ENCODE measurements around the gene SLC6A20.

SLC6A20 gene

DNA sequence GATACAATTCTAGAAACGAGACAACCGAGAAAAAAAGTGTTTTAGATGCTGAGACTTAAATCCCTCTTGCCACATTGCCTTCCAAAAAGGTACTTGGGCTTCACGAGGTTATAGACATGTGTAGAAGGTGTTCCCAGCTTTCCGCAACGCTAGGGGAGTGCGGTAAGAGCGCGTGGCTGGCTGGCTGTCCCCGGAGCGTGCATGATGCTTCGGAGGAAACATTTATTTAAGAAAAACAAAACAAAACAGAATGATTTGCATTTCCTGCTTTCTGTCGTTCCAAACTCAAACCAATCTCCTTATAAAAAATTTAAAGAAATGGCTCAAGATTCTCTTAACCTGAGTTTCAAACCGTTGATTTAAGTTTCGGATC is 841 bp downstream of the SLC6A20 start:
- H3K4me1 ChIP-seq (ENCODE audit: low read depth, poor library complexity, severe bottlenecking) = no peaks in the 10 kb centered on the region
- no peak overlapping the region for H2AFZ ChIP-seq (ENCODE audit: low read depth)
- H3K9ac ChIP-seq = no peak overlapping the region
- no peaks in the 10 kb centered on the region for H4K20me1 ChIP-seq (ENCODE audit: insufficient read depth)
- H3K79me2 ChIP-seq (ENCODE audit: insufficient read depth, low read depth) = no peaks in the 10 kb centered on the region
- TF ChIP-seq, protein P1, sequence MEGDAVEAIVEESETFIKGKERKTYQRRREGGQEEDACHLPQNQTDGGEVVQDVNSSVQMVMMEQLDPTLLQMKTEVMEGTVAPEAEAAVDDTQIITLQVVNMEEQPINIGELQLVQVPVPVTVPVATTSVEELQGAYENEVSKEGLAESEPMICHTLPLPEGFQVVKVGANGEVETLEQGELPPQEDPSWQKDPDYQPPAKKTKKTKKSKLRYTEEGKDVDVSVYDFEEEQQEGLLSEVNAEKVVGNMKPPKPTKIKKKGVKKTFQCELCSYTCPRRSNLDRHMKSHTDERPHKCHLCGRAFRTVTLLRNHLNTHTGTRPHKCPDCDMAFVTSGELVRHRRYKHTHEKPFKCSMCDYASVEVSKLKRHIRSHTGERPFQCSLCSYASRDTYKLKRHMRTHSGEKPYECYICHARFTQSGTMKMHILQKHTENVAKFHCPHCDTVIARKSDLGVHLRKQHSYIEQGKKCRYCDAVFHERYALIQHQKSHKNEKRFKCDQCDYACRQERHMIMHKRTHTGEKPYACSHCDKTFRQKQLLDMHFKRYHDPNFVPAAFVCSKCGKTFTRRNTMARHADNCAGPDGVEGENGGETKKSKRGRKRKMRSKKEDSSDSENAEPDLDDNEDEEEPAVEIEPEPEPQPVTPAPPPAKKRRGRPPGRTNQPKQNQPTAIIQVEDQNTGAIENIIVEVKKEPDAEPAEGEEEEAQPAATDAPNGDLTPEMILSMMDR (conservative IDR thresholded peaks at IDR 0.05; ENCODE audit: low read depth, low read length) = no peak
- no peaks in the 10 kb centered on the region for H3K36me3 ChIP-seq (ENCODE audit: insufficient read depth)
- H3K27me3 ChIP-seq (ENCODE audit: insufficient read depth, low read depth) = no peaks in the 10 kb centered on the region
- no peak overlapping the region for H3K4me2 ChIP-seq
- no peak overlapping the region for H3K27ac ChIP-seq
- no peak overlapping the region for H3K4me3 ChIP-seq (IDR thresholded peaks at IDR 0.05; ENCODE audit: insufficient read depth, low read depth, low read length)

DNA sequence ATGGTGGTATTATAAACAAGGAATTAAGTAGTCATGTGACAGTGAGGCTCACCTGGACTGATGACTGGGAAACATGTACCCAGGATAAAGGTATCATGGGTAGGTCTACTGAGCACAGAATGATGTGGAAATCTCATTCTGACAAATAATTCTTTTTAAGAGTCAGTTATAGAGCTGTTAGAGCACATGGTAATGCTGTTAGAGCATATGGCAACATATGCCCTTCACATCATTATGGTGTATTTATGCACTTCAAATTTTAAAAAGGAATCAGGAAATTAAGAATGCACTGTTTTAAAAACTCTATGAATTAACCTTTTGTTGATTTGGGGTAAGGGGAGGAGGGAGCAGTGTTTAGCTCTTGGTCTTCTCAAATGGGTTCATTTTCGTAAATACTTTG is 1.7 kb downstream of the SLC6A20 start:
- no peaks in the 10 kb centered on the region for H3K79me2 ChIP-seq (ENCODE audit: insufficient read depth, low read depth)
- no peak overlapping the region for H3K4me2 ChIP-seq
- no peaks in the 10 kb centered on the region for H4K20me1 ChIP-seq (ENCODE audit: insufficient read depth)
- no peak overlapping the region for H3K4me3 ChIP-seq (IDR thresholded peaks at IDR 0.05; ENCODE audit: insufficient read depth, low read depth, low read length)
- TF ChIP-seq, protein P1 (conservative IDR thresholded peaks at IDR 0.05; ENCODE audit: low read depth, low read length) = no peak
- no peaks in the 10 kb centered on the region for H3K4me1 ChIP-seq (ENCODE audit: low read depth, poor library complexity, severe bottlenecking)
- no peak overlapping the region for H3K9ac ChIP-seq
- H2AFZ ChIP-seq (ENCODE audit: low read depth) = no peak overlapping the region
- no peaks in the 10 kb centered on the region for H3K36me3 ChIP-seq (ENCODE audit: insufficient read depth)
- H3K27me3 ChIP-seq (ENCODE audit: insufficient read depth, low read depth) = no peaks in the 10 kb centered on the region
- H3K27ac ChIP-seq = no peak overlapping the region

DNA sequence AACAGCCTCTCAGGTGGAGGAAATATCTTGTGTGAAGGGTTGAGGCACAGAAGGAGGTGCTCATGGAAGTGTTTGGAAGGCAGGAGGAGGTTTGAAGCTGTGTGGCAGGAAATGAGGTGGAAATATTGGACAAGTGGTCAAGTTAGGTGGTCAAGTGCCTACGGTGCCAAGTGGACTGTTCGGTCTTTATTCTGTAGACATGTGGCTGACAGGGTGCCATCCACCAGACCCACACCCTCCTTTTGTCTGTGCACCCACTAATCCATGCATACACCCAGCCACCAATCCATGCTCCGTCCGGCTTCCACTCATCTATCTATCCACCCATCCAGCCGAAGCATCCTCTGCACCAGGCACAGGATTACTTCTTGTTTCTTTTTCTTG is 2.2 kb downstream of the SLC6A20 start:
- Histone ChIP-seq H4K20me1 (ENCODE audit: insufficient read depth) (no peaks in the 10 kb centered on the region), H2AFZ (ENCODE audit: low read depth) (no peak overlapping the region), H3K79me2 (ENCODE audit: insufficient read depth, low read depth) (no peaks in the 10 kb centered on the region), H3K27me3 (ENCODE audit: insufficient read depth, low read depth) (no peaks in the 10 kb centered on the region), H3K36me3 (ENCODE audit: insufficient read depth) (no peaks in the 10 kb centered on the region), H3K4me3 (IDR thresholded peaks at IDR 0.05; ENCODE audit: insufficient read depth, low read depth, low read length) (no peak overlapping the region), H3K4me1 (ENCODE audit: low read depth, poor library complexity, severe bottlenecking) (no peaks in the 10 kb centered on the region), H3K27ac (no peak overlapping the region), H3K4me2 (no peak overlapping the region), H3K9ac (no peak overlapping the region)
- TF ChIP-seq, protein P1 (conservative IDR thresholded peaks at IDR 0.05; ENCODE audit: low read depth, low read length) = no peak

DNA sequence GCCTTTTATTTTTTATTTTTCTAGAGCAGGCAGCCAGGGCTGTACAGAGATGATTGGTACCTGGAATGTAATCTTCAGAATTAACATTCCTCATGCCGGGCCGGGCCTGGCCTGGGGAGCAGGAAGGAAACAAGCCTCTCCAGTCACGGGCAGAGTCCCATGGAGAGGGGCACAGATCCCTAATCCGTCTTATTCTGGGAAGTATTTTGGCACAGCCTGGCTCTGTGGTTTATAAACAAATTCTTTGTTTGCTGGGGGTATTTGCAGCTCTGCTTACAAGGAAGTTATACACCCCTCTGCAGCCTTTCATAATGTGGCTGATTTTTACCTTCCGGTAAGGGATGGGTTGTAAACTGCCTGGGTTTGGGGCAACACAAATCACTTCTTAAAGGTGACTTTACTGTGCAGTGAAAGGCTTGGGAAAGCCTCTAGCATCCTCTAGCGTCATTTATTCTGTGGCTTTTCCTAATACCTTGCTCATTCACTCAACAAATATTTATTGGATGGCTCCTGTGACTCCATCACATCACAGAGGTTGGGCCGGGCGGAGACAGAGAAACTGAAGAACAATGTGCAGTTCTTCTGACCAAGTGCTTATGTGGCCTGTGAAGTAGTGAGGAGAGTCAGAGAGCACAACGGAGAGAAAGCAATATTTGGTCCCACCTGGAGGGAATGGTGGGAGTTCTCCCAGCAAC is 2.7 kb downstream of the SLC6A20 start:
- no peaks in the 10 kb centered on the region for H3K79me2 ChIP-seq (ENCODE audit: insufficient read depth, low read depth)
- H3K27ac ChIP-seq = no peak overlapping the region
- no peak overlapping the region for H3K9ac ChIP-seq
- H3K27me3 ChIP-seq (ENCODE audit: insufficient read depth, low read depth) = no peaks in the 10 kb centered on the region
- no peak overlapping the region for H3K4me3 ChIP-seq (IDR thresholded peaks at IDR 0.05; ENCODE audit: insufficient read depth, low read depth, low read length)
- H4K20me1 ChIP-seq (ENCODE audit: insufficient read depth) = no peaks in the 10 kb centered on the region
- no peaks in the 10 kb centered on the region for H3K4me1 ChIP-seq (ENCODE audit: low read depth, poor library complexity, severe bottlenecking)
- H2AFZ ChIP-seq (ENCODE audit: low read depth) = no peak overlapping the region
- no peak overlapping the region for H3K4me2 ChIP-seq
- H3K36me3 ChIP-seq (ENCODE audit: insufficient read depth) = no peaks in the 10 kb centered on the region
- TF ChIP-seq, protein P1 (conservative IDR thresholded peaks at IDR 0.05; ENCODE audit: low read depth, low read length) = no peak
